Parathyroid adenoma (tissue), 2 donors: Measurements from ENCODE around the gene NLGN2.

Source experiments
- H2AFZ ChIP-seq: fragments of 300-600 bp; sonication (generic); one replicate; pipeline ENCODE4 v1.7.0; 2017; ENCODE audit warnings: antibody characterized with exemption, mild to moderate bottlenecking
- H3K27ac ChIP-seq: fragments of 300-600 bp; sonication (generic); one replicate; pipeline ENCODE4 v1.7.0; 2017
- H3K27me3 ChIP-seq: fragments of 300-600 bp; sonication (generic); one replicate; pipeline ENCODE4 v1.7.0; 2017; ENCODE audit warnings: low read length; ENCODE audit not compliant: control insufficient read depth, insufficient read depth
- H3K36me3 ChIP-seq: fragments of 300-600 bp; sonication (generic); one replicate; pipeline ENCODE4 v1.7.0; 2017; ENCODE audit warnings: low read length; ENCODE audit not compliant: control insufficient read depth, insufficient read depth
- H3K4me1 ChIP-seq: fragments of 300-600 bp; sonication (generic); one replicate; pipeline ENCODE4 v1.7.0; 2017; ENCODE audit warnings: control low read depth
- H3K4me2 ChIP-seq: fragments of 300-600 bp; sonication (generic); one replicate; pipeline ENCODE4 v1.7.0; 2017; ENCODE audit warnings: low read length
- H3K4me3 ChIP-seq: fragments of 300-600 bp; sonication (generic); one replicate; pipeline ENCODE4 v1.7.0; 2017; ENCODE audit warnings: low read depth, low read length
- H3K79me2 ChIP-seq: fragments of 300-600 bp; sonication (generic); one replicate; pipeline ENCODE4 v1.7.0; 2017; ENCODE audit warnings: control low read depth
- H3K9ac ChIP-seq: fragments of 300-600 bp; sonication (generic); one replicate; pipeline ENCODE4 v1.7.0; 2017; ENCODE audit warnings: mild to moderate bottlenecking
- H3K9me3 ChIP-seq: fragments of 300-600 bp; sonication (generic); one replicate; pipeline ENCODE4 v1.7.0; 2017; ENCODE audit warnings: low read length; ENCODE audit not compliant: control insufficient read depth
- CTCF ChIP-seq: fragments of 300-600 bp; sonication (generic); IDR thresholded peaks from one replicate; pipeline ENCODE4 v1.7.0; 2017; ENCODE audit warnings: antibody characterized with exemption, mild to moderate bottlenecking
- donor health status: primary hyperparathyroidism.

NLGN2 gene

GRCh38 chr17:7435676-7436555 is 28.3 kb downstream of the NLGN2 start:
- H3K4me2 ChIP-seq, result peak overlapping the region; percentile 72
- no peak overlapping the region for H3K27ac ChIP-seq
- H3K4me1 ChIP-seq, result peaks cover 7% of the 10 kb centered on the region
- no peak overlapping the region for H3K9ac ChIP-seq
- H3K27me3 ChIP-seq, result no peaks in the 10 kb centered on the region
- no peaks in the 10 kb centered on the region for H3K36me3 ChIP-seq
- H3K79me2 ChIP-seq, result no peaks in the 10 kb centered on the region
- no peaks in the 10 kb centered on the region for H3K9me3 ChIP-seq
- peak; percentile 5 for TF ChIP-seq CTCF
- peak overlapping the region; percentile 70 for H3K4me3 ChIP-seq
- H2AFZ ChIP-seq, result peak overlapping the region; percentile 88

- TF ChIP-seq CTCF, result peak; percentile 96
- peak overlapping the region; percentile 72 for H3K4me2 ChIP-seq
- peak overlapping the region; percentile 88 for H2AFZ ChIP-seq
- H3K9me3 ChIP-seq, result no peaks in the 10 kb centered on the region
- peak overlapping the region; percentile 70 for H3K4me3 ChIP-seq
- peaks cover 10% of the 10 kb centered on the region for H3K4me1 ChIP-seq
- no peaks in the 10 kb centered on the region for H3K79me2 ChIP-seq
- no peaks in the 10 kb centered on the region for H3K27me3 ChIP-seq
- H3K27ac ChIP-seq, result peak overlapping the region; percentile 74
- no peaks in the 10 kb centered on the region for H3K36me3 ChIP-seq
- peak overlapping the region; percentile 40 for H3K9ac ChIP-seq
Observed at GRCh38 chr17:7436556-7437368, 29.1 kb downstream of the NLGN2 start.

GRCh38 chr17:7437369-7437863 is 29.8 kb downstream of the NLGN2 start:
- H3K79me2 ChIP-seq, result no peaks in the 10 kb centered on the region
- peak overlapping the region; percentile 74 for H3K27ac ChIP-seq
- H3K9me3 ChIP-seq, result no peaks in the 10 kb centered on the region
- H2AFZ ChIP-seq, result peak overlapping the region; percentile 88
- H3K9ac ChIP-seq, result peak overlapping the region; percentile 40
- H3K4me1 ChIP-seq, result peaks cover 10% of the 10 kb centered on the region
- peak overlapping the region; percentile 25 for H3K4me3 ChIP-seq
- no peak for TF ChIP-seq CTCF
- peak overlapping the region; percentile 55 for H3K4me2 ChIP-seq
- H3K36me3 ChIP-seq, result no peaks in the 10 kb centered on the region
- no peaks in the 10 kb centered on the region for H3K27me3 ChIP-seq

GRCh38 chr17:7437950-7438614 is 30.4 kb downstream of the NLGN2 start:
- H3K36me3 ChIP-seq, result no peaks in the 10 kb centered on the region
- H3K4me2 ChIP-seq, result peak overlapping the region; percentile 16
- no peaks in the 10 kb centered on the region for H3K9me3 ChIP-seq
- H3K27ac ChIP-seq, result peak overlapping the region; percentile 74
- H3K79me2 ChIP-seq, result no peaks in the 10 kb centered on the region
- H3K4me1 ChIP-seq, result peaks cover 10% of the 10 kb centered on the region
- no peaks in the 10 kb centered on the region for H3K27me3 ChIP-seq
- TF ChIP-seq CTCF, result no peak
- peak overlapping the region; percentile 25 for H2AFZ ChIP-seq
- peak overlapping the region; percentile 7 for H3K4me3 ChIP-seq
- no peak overlapping the region for H3K9ac ChIP-seq
